Measurements from ENCODE around the gene ITPR1. TPM values are rescaled to one million over a fixed set of nuclear protein-coding genes. Genes with fewer than 3 reads are reported as not detected.

ITPR1 gene
- total RNA-seq, 1 donor from 2014 or later, result 121 TPM

DNA sequence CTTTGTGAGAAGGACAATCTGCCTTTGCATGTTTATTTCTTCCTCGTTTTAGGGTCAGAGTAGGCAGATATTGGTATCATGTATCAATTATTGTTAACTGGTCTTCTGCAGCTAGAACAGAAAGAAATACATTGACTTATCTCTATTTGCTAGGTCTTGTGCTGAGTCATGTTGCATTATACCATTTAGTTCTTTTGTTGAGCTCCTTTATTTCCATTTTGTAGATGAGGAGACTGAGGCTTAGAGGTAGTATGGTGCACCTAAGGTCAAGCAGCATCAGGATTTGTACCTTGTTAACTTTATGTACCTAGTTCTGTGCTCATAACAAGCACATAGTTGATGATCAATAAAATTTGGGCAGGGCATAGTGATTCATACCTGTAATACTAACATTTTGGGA, 182.6 kb downstream of the ITPR1 start:
- intact Hi-C loops (cut with DNase I), result no loop called here
- no peak overlapping the region for H3K27ac ChIP-seq
- H3K36me3 ChIP-seq, result peaks cover 53 to 82% of the 10 kb centered on the region in 2 donors
- TF ChIP-seq, protein P1, sequence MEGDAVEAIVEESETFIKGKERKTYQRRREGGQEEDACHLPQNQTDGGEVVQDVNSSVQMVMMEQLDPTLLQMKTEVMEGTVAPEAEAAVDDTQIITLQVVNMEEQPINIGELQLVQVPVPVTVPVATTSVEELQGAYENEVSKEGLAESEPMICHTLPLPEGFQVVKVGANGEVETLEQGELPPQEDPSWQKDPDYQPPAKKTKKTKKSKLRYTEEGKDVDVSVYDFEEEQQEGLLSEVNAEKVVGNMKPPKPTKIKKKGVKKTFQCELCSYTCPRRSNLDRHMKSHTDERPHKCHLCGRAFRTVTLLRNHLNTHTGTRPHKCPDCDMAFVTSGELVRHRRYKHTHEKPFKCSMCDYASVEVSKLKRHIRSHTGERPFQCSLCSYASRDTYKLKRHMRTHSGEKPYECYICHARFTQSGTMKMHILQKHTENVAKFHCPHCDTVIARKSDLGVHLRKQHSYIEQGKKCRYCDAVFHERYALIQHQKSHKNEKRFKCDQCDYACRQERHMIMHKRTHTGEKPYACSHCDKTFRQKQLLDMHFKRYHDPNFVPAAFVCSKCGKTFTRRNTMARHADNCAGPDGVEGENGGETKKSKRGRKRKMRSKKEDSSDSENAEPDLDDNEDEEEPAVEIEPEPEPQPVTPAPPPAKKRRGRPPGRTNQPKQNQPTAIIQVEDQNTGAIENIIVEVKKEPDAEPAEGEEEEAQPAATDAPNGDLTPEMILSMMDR (IDR thresholded peaks at IDR 0.05), result no peak
- H3K4me1 ChIP-seq, result no peaks in the 10 kb centered on the region
- H3K4me3 ChIP-seq, result no peak overlapping the region
- no peak for DNase-seq (ENCODE audit: low spot score in 2 of 2)
- no peaks in the 10 kb centered on the region for H3K27me3 ChIP-seq
- no peaks in the 10 kb centered on the region for H3K9me3 ChIP-seq

DNA sequence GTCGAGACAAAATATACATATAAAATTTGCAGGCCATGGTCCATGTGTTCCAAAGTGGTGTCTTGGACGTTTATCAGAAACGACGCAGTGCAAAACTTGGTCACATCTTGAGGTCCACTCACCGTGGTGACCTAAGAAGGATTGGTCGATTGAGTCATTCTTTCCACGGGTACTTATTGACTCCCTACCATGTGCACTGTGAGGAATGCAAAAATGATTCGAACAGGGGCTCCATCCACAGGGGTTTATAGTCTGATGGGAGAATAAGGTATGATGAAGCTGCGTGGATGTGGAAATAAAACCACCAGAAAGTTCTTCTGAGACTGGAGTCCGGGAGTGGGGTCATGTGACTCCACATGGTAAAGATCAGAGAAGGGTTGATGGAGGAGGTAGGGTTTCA, 185.2 kb downstream of the ITPR1 start:
- TF ChIP-seq, protein P1 (IDR thresholded peaks at IDR 0.05), result no peak
- Histone ChIP-seq H3K27me3 (no peaks in the 10 kb centered on the region), H3K9me3 (no peaks in the 10 kb centered on the region), H3K4me3 (no peak overlapping the region), H3K27ac (no peak overlapping the region), H3K36me3 (peaks cover 39 to 78% of the 10 kb centered on the region in 2 donors), H3K4me1 (no peaks in the 10 kb centered on the region)
- intact Hi-C loops (cut with DNase I), result no loop called here
- DNase-seq (ENCODE audit: low spot score in 2 of 2), result no peak

DNA sequence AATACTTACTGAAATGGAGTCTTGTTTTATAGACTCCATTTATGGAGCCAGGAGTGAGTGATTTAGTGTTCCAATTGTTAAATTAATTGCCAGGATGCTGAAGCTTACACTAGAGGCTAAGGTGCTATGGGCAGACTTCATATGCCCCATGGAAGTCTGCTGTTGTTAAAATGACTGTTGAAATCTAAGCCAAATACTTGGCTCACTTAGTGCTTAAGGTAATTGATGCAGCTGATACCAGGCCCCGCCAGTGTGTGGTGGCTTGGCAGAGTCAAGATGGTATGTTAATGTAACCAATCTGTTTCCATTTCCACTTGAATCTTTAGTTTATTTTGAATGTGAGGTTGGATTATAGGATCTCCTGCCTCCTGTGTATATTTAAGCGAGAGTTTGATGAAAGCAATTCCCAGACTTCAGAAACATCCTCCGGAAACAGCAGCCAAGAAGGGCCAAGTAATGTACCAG, 187.1 kb downstream of the ITPR1 start:
- Histone ChIP-seq H3K9me3 (no peaks in the 10 kb centered on the region), H3K4me3 (no peak overlapping the region), H3K27ac (no peak overlapping the region), H3K27me3 (no peaks in the 10 kb centered on the region), H3K4me1 (no peaks in the 10 kb centered on the region), H3K36me3 (peaks cover 50 to 83% of the 10 kb centered on the region in 2 donors)
- TF ChIP-seq, protein P1 (IDR thresholded peaks at IDR 0.05), result no peak
- DNase-seq (ENCODE audit: low spot score in 2 of 2), result no peak
- intact Hi-C loops (cut with DNase I), result no loop called here

DNA sequence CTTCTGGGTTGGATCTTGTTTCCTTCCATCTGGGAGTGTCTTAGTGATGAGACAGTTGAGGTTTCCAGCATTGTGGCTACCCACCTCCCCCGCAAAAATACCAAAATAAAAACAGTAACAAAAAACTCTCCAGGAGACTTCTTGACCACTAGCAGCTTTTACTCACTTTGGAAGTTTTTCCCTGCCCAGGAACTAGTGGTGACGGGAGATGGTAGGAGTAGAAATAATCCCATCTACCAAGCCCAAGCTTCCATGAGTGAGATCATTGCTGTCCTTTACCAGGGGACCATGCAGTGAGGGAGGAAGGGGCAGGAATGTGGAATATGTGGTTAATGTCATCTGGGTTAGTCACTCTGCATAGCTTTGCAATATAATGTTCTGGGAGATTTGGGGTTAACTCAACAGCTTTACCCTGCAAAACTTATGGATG, 187.7 kb downstream of the ITPR1 start:
- H3K36me3 ChIP-seq, result peaks cover 56 to 86% of the 10 kb centered on the region in 2 donors
- no peaks in the 10 kb centered on the region for H3K27me3 ChIP-seq
- no peak for DNase-seq (ENCODE audit: low spot score in 2 of 2)
- H3K4me1 ChIP-seq, result no peaks in the 10 kb centered on the region
- H3K4me3 ChIP-seq, result no peak overlapping the region
- TF ChIP-seq, protein P1 (IDR thresholded peaks at IDR 0.05), result no peak
- no peak overlapping the region for H3K27ac ChIP-seq
- intact Hi-C loops (cut with DNase I), result no loop called here
- no peaks in the 10 kb centered on the region for H3K9me3 ChIP-seq

GRCh38 chr3:4681301-4681700, 188.2 kb downstream of the ITPR1 start:
- H3K9me3 ChIP-seq, result no peaks in the 10 kb centered on the region
- no peaks in the 10 kb centered on the region for H3K27me3 ChIP-seq
- H3K4me3 ChIP-seq, result no peak overlapping the region
- TF ChIP-seq, protein P1 (IDR thresholded peaks at IDR 0.05), result no peak
- intact Hi-C loops (cut with DNase I), result no loop called here
- no peak for DNase-seq (ENCODE audit: low spot score in 2 of 2)
- peaks cover 60 to 90% of the 10 kb centered on the region in 2 donors for H3K36me3 ChIP-seq
- H3K27ac ChIP-seq, result no peak overlapping the region
- no peaks in the 10 kb centered on the region for H3K4me1 ChIP-seq

DNA sequence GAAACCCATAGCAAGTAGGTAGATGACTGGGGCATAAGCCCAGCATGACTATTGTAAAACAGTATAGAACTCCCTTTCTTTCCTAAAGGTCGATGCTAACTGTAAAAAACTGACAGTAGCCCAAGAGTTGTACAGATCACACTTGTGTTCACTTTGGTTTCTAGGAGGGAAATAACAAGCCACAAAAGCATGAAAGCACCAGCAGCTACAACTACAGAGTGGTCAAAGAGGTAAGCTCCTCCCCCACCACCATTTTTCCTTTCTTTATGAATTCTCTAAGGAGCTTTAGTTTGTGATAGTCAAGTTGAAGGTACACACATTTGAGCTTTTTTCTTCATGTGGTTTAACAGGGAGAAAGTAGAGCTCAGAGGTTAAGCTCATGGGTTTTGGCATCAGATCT, 191.0 kb downstream of the ITPR1 start:
- Histone ChIP-seq H3K36me3 (peaks cover 57 to 91% of the 10 kb centered on the region in 2 donors), H3K9me3 (no peaks in the 10 kb centered on the region), H3K4me1 (no peaks in the 10 kb centered on the region), H3K4me3 (no peak overlapping the region), H3K27ac (no peak overlapping the region), H3K27me3 (no peaks in the 10 kb centered on the region)
- TF ChIP-seq, protein P1 (IDR thresholded peaks at IDR 0.05), result no peak
- no peak for DNase-seq (ENCODE audit: low spot score in 2 of 2)
- intact Hi-C loops (cut with DNase I), result no loop called here
